K562 (cell line): ENCODE data around the gene OR51B2. TPM values are rescaled to one million over a fixed set of nuclear protein-coding genes. Genes with fewer than 3 reads are reported as not detected.
A peak's percentile ranks its signal among the peaks of the same experiment; 100 is the strongest.

ENCODE experiments used
- ATF1 ChIP-seq, 2 experiments: fragments of 450-650 bp in 1 of 2; IDR thresholded peaks; 2 replicates each; pipeline ENCODE4 v1.6.1; 2016; ENCODE audit warnings: missing compliant biosample characterization in 1 of 2, missing genetic modification characterization in 1 of 2
- FOXJ2 ChIP-seq: fragments of 200-800 bp; sonication (Bioruptor generic); IDR thresholded peaks from 2 replicates; pipeline ENCODE4 v1.6.1; 2016; ENCODE audit warnings: missing genetic modification characterization, missing compliant biosample characterization
- GABPB1 ChIP-seq: sonication (generic); formaldehyde crosslinking; IDR thresholded peaks from 2 replicates; pipeline ENCODE4 v1.8.0; 2022; ENCODE audit warnings: mild to moderate bottlenecking, missing genetic modification reagents
- GABPB2 ChIP-seq: fragments of 250-450 bp; sonication (Bioruptor Pico); conservative IDR thresholded peaks from 2 replicates; pipeline ENCODE4 v1.5.1; 2021; ENCODE audit warnings: mild to moderate bottlenecking
- NBN ChIP-seq: fragments of 450-650 bp; IDR thresholded peaks from 2 replicates; pipeline ENCODE4 v1.6.1; 2016; ENCODE audit warnings: low read depth, mild to moderate bottlenecking
- NFE2 ChIP-seq: IDR thresholded peaks from 2 replicates; pipeline ENCODE4 v1.6.1; 2014; ENCODE audit warnings: antibody characterized with exemption, low read depth
- PHB2 ChIP-seq: fragments of 450-650 bp; IDR thresholded peaks from 2 replicates; pipeline ENCODE4 v1.6.1; 2017; ENCODE audit warnings: low read depth
- TBP ChIP-seq: optimal IDR thresholded peaks from 2 replicates; pipeline ENCODE3; 2011; ENCODE audit warnings: low read depth, low read length, improper control_type of control experiment
- ZNF41 ChIP-seq: fragments of 250-450 bp; sonication (Bioruptor Pico); conservative IDR thresholded peaks from 2 replicates; pipeline ENCODE4 v1.4.0; 2020; ENCODE audit warnings: mild to moderate bottlenecking
- polyA plus RNA-seq, 8 experiments: library from polyadenylated mRNA; depleted of rRNA in 4 of 8; stranded (reverse) in 5 of 8; unstranded in 3 of 8; fragments of >200 nt; fragmentation: Nextera tagmentation in 2 of 8; fragmentation: Illumina TruSeq in 1 of 8; extraction: Ambion mirVana in 2 of 8; extraction: Trizol in 1 of 8; gene quantifications; 2 replicates each; pipeline versions ENCODE4 v1.2.1 to v1.2.3, GENCODE V29; 2011 to 2014; ENCODE audit warnings: inconsistent platforms in 1 of 8, missing spikeins in 1 of 8
- total RNA-seq, 7 experiments: library from RNA; depleted of rRNA in 6 of 7; stranded (reverse); fragments of >200 nt in 6 of 7; fragmentation: Illumina TruSeq in 2 of 7; extraction: Trizol in 2 of 7; gene quantifications; 2 replicates each; pipeline versions ENCODE4 v1.2.1 to v1.2.3, GENCODE V29; 2011 to 2021; ENCODE audit warnings: low replicate concordance in 1 of 7
- TF ChIP-seq, protein P1 (sequence below): fragments of 450-650 bp; IDR thresholded peaks from 2 replicates; pipeline ENCODE4 v1.6.1; 2016; ENCODE audit warnings: mild to moderate bottlenecking, moderate library complexity
- TF ChIP-seq, protein P2 (sequence below), 3 experiments: IDR thresholded peaks in 2 of 3; conservative IDR thresholded peaks in 1 of 3; 2 replicates each; pipeline ENCODE4 v1.5.1; 2011 to 2012; ENCODE audit warnings: low read length in 3 of 3, mild to moderate bottlenecking in 3 of 3, control low read depth in 2 of 3, improper control_type of control experiment in 1 of 3, inconsistent platforms in 1 of 3, low read depth in 1 of 3, mixed read lengths in 1 of 3, moderate library complexity in 1 of 3; ENCODE audit not compliant: insufficient read depth in 2 of 3
- TF ChIP-seq, protein P3 (sequence below): fragments of 450-650 bp; formaldehyde crosslinking; IDR thresholded peaks from 2 replicates; pipeline ENCODE4 v1.4.0; 2020; ENCODE audit warnings: mild to moderate bottlenecking, moderate library complexity

OR51B2 gene
- total and polyA plus RNA-seq, 9 of the 15 experiments (the other 6 are each of a cell fraction or from before 2014, with no cell fraction given): 0.38 to 6.6 (median 4.0) TPM

DNA sequence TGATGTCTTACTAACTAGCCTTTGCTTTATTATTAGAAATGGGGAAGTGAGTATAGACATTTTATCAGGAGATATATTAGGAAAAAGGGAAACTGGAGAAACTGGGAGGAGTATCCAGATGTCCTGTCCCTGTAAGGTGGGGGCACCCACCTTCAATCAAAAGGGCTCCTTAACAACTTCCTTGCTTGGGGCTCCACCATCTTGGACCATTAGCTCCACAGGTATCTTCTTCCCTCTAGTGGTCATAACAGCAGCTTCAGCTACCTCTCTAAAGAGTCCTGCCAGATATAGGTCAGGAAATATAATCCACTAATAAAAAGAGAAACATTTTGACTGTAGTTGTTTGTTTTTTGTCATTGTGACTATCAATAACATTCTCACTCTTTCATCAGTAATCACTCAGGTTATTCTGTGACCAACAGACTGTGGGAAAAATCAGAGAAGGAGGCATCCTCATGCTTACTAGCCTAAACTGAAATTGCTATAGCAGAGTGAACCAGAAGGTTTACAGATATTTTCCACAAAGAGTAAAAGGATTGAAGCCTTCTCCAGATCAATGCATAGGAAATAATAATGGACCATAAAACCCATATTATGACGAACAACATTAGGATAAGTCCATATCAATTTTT lies 32.8 kb downstream of the OR51B2 start (continued):
- TF ChIP-seq, protein P1, sequence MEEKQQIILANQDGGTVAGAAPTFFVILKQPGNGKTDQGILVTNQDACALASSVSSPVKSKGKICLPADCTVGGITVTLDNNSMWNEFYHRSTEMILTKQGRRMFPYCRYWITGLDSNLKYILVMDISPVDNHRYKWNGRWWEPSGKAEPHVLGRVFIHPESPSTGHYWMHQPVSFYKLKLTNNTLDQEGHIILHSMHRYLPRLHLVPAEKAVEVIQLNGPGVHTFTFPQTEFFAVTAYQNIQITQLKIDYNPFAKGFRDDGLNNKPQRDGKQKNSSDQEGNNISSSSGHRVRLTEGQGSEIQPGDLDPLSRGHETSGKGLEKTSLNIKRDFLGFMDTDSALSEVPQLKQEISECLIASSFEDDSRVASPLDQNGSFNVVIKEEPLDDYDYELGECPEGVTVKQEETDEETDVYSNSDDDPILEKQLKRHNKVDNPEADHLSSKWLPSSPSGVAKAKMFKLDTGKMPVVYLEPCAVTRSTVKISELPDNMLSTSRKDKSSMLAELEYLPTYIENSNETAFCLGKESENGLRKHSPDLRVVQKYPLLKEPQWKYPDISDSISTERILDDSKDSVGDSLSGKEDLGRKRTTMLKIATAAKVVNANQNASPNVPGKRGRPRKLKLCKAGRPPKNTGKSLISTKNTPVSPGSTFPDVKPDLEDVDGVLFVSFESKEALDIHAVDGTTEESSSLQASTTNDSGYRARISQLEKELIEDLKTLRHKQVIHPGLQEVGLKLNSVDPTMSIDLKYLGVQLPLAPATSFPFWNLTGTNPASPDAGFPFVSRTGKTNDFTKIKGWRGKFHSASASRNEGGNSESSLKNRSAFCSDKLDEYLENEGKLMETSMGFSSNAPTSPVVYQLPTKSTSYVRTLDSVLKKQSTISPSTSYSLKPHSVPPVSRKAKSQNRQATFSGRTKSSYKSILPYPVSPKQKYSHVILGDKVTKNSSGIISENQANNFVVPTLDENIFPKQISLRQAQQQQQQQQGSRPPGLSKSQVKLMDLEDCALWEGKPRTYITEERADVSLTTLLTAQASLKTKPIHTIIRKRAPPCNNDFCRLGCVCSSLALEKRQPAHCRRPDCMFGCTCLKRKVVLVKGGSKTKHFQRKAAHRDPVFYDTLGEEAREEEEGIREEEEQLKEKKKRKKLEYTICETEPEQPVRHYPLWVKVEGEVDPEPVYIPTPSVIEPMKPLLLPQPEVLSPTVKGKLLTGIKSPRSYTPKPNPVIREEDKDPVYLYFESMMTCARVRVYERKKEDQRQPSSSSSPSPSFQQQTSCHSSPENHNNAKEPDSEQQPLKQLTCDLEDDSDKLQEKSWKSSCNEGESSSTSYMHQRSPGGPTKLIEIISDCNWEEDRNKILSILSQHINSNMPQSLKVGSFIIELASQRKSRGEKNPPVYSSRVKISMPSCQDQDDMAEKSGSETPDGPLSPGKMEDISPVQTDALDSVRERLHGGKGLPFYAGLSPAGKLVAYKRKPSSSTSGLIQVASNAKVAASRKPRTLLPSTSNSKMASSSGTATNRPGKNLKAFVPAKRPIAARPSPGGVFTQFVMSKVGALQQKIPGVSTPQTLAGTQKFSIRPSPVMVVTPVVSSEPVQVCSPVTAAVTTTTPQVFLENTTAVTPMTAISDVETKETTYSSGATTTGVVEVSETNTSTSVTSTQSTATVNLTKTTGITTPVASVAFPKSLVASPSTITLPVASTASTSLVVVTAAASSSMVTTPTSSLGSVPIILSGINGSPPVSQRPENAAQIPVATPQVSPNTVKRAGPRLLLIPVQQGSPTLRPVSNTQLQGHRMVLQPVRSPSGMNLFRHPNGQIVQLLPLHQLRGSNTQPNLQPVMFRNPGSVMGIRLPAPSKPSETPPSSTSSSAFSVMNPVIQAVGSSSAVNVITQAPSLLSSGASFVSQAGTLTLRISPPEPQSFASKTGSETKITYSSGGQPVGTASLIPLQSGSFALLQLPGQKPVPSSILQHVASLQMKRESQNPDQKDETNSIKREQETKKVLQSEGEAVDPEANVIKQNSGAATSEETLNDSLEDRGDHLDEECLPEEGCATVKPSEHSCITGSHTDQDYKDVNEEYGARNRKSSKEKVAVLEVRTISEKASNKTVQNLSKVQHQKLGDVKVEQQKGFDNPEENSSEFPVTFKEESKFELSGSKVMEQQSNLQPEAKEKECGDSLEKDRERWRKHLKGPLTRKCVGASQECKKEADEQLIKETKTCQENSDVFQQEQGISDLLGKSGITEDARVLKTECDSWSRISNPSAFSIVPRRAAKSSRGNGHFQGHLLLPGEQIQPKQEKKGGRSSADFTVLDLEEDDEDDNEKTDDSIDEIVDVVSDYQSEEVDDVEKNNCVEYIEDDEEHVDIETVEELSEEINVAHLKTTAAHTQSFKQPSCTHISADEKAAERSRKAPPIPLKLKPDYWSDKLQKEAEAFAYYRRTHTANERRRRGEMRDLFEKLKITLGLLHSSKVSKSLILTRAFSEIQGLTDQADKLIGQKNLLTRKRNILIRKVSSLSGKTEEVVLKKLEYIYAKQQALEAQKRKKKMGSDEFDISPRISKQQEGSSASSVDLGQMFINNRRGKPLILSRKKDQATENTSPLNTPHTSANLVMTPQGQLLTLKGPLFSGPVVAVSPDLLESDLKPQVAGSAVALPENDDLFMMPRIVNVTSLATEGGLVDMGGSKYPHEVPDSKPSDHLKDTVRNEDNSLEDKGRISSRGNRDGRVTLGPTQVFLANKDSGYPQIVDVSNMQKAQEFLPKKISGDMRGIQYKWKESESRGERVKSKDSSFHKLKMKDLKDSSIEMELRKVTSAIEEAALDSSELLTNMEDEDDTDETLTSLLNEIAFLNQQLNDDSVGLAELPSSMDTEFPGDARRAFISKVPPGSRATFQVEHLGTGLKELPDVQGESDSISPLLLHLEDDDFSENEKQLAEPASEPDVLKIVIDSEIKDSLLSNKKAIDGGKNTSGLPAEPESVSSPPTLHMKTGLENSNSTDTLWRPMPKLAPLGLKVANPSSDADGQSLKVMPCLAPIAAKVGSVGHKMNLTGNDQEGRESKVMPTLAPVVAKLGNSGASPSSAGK: no peak
- TF ChIP-seq GABPB2 (CRISPR knock-in tag) (no peak), FOXJ2 (tag) (no peak), NFE2 (no peak), NBN (no peak), ZNF41 (CRISPR knock-in tag) (no peak), ATF1 (CRISPR knock-in tag; IDR thresholded peaks at IDR 0.05) (no peak), ATF1 (tag; IDR thresholded peaks at IDR 0.05) (no peak), PHB2 (no peak), TBP (no peak), GABPB1 (CRISPR knock-in tag) (no peak)
- TF ChIP-seq, protein P2, sequence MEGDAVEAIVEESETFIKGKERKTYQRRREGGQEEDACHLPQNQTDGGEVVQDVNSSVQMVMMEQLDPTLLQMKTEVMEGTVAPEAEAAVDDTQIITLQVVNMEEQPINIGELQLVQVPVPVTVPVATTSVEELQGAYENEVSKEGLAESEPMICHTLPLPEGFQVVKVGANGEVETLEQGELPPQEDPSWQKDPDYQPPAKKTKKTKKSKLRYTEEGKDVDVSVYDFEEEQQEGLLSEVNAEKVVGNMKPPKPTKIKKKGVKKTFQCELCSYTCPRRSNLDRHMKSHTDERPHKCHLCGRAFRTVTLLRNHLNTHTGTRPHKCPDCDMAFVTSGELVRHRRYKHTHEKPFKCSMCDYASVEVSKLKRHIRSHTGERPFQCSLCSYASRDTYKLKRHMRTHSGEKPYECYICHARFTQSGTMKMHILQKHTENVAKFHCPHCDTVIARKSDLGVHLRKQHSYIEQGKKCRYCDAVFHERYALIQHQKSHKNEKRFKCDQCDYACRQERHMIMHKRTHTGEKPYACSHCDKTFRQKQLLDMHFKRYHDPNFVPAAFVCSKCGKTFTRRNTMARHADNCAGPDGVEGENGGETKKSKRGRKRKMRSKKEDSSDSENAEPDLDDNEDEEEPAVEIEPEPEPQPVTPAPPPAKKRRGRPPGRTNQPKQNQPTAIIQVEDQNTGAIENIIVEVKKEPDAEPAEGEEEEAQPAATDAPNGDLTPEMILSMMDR (IDR thresholded peaks at IDR 0.05 in 2 of 3, conservative IDR thresholded peaks at IDR 0.05 in 1 of 3; ENCODE audit: insufficient read depth in 2 of 3, low read depth in 1 of 3, low read length in 3 of 3): peak; percentile 80 to 93 (median 89)
- TF ChIP-seq, protein P3, sequence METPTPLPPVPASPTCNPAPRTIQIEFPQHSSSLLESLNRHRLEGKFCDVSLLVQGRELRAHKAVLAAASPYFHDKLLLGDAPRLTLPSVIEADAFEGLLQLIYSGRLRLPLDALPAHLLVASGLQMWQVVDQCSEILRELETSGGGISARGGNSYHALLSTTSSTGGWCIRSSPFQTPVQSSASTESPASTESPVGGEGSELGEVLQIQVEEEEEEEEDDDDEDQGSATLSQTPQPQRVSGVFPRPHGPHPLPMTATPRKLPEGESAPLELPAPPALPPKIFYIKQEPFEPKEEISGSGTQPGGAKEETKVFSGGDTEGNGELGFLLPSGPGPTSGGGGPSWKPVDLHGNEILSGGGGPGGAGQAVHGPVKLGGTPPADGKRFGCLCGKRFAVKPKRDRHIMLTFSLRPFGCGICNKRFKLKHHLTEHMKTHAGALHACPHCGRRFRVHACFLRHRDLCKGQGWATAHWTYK: no peak
